H1 (cell line): ENCODE data around the gene UNC79. TPM values are rescaled to one million over a fixed set of nuclear protein-coding genes. Genes with fewer than 3 reads are reported as not detected.

Experiments used
- CTCF ChIA-PET: fragments of 300-600 bp; sonication (Branson Sonifier 250); formaldehyde crosslinking; loops from one replicate; lab custom pipeline; 2021; ENCODE audit not compliant: partially characterized antibody; lab: Charles Lee
- POLR2A ChIA-PET: fragments of 300-600 bp; sonication (Branson Sonifier 250); formaldehyde crosslinking; loops from one replicate; lab custom pipeline; 2021; ENCODE audit warnings: inconsistent platforms; ENCODE audit not compliant: partially characterized antibody; lab: Charles Lee
- DNase-seq, 2 experiments: peaks; one replicate each; pipeline versions ENCODE4 v3.0.0 to v3.0.0-alpha.2; 2010 to 2022; ENCODE audit warnings: low spot score in 2 of 2, low read depth in 1 of 2, mixed read lengths in 1 of 2
- FAIRE-seq: peaks from 2 replicates; lab custom pipeline; 2011; peaks lifted over from hg19 to GRCh38; lab: Jason Lieb, UNC
- H2AFZ ChIP-seq: 2 replicates; pipeline ENCODE4 v1.8.1; 2012; ENCODE audit warnings: low read length, inconsistent platforms
- H2AK5ac ChIP-seq: 2 replicates; pipeline ENCODE4 v1.6.1; 2013; ENCODE audit warnings: low read depth, low read length
- H2BK120ac ChIP-seq: replicated peaks from 2 replicates; pipeline ENCODE3; 2013; ENCODE audit warnings: low read depth, low read length, inconsistent platforms
- H2BK12ac ChIP-seq: 2 replicates; pipeline ENCODE4 v1.6.1; 2013; ENCODE audit warnings: low read depth, low read length
- H2BK15ac ChIP-seq: 2 replicates; pipeline ENCODE4 v1.6.1; 2013; ENCODE audit warnings: low read length
- H2BK20ac ChIP-seq: 2 replicates; pipeline ENCODE4 v1.6.1; 2013; ENCODE audit warnings: low read length
- H2BK5ac ChIP-seq: 2 replicates; pipeline ENCODE4 v1.6.1; 2013; ENCODE audit warnings: low read depth, low read length
- H3K14ac ChIP-seq: 2 replicates; pipeline ENCODE4 v1.6.1; 2013; ENCODE audit warnings: inconsistent platforms; ENCODE audit not compliant: insufficient read length
- H3K18ac ChIP-seq: 2 replicates; pipeline ENCODE4 v1.6.1; 2013; ENCODE audit warnings: low read length; ENCODE audit errors: extremely low read depth
- H3K23ac ChIP-seq: 2 replicates; pipeline ENCODE4 v1.6.1; 2013; ENCODE audit warnings: inconsistent platforms; ENCODE audit not compliant: insufficient read length
- H3K23me2 ChIP-seq: 2 replicates; pipeline ENCODE4 v1.6.1; 2013; ENCODE audit warnings: low read depth, low read length
- H3K27ac ChIP-seq: 2 replicates; pipeline ENCODE4 v1.6.1; 2011; ENCODE audit warnings: low read depth, low read length, inconsistent platforms
- H3K27me3 ChIP-seq, 4 experiments: replicated peaks in 1 of 4; 1 replicate in 1 of 4; 2 replicates in 3 of 4; pipeline versions ENCODE4 v1.6.1 to v1.8.1; 2011 to 2013; ENCODE audit warnings: low read length in 3 of 4, mild to moderate bottlenecking in 3 of 4, inconsistent platforms in 2 of 4, mixed read lengths in 2 of 4, moderate library complexity in 1 of 4; ENCODE audit not compliant: control insufficient read depth in 3 of 4, insufficient read depth in 3 of 4; ENCODE audit errors: extremely low read depth in 1 of 4
- H3K36me3 ChIP-seq, 4 experiments: 2 replicates each; pipeline versions ENCODE4 v1.6.1 to v1.8.1; 2011 to 2013; ENCODE audit warnings: mild to moderate bottlenecking in 4 of 4, low read length in 3 of 4, moderate library complexity in 2 of 4, control low read depth in 1 of 4, inconsistent platforms in 1 of 4; ENCODE audit not compliant: insufficient read depth in 4 of 4, control insufficient read depth in 2 of 4
- H3K4ac ChIP-seq: replicated peaks from 2 replicates; pipeline ENCODE3; 2013; ENCODE audit warnings: low read length, low read depth, mixed read lengths, inconsistent platforms; ENCODE audit not compliant: insufficient read length
- H3K4me1 ChIP-seq, 4 experiments: replicated peaks in 1 of 4; 1 replicate in 1 of 4; 2 replicates in 3 of 4; pipeline versions ENCODE4 v1.6.1 to v1.8.1; 2011 to 2013; ENCODE audit warnings: low read length in 3 of 4, inconsistent platforms in 2 of 4, mixed read lengths in 1 of 4; ENCODE audit not compliant: insufficient read depth in 4 of 4, control insufficient read depth in 3 of 4
- H3K4me2 ChIP-seq, 2 experiments: 2 replicates each; pipeline versions ENCODE4 v1.6.1 to v1.8.1; 2011 to 2013; ENCODE audit warnings: low read depth in 2 of 2, low read length in 2 of 2, control low read depth in 1 of 2, inconsistent platforms in 1 of 2, mild to moderate bottlenecking in 1 of 2; ENCODE audit not compliant: insufficient read depth in 1 of 2
- H3K4me3 ChIP-seq, 4 experiments: fragments of 200-600, 300-600 bp in 1 of 4; sonication (generic), shearing (Covaris generic), sonication (Bioruptor Twin) in 1 of 4; 2 replicates each; pipeline versions ENCODE4 v1.5.1 to v1.8.1; 2011 to 2016; ENCODE audit warnings: low read length in 4 of 4, low read depth in 3 of 4, control low read depth in 2 of 4, inconsistent platforms in 2 of 4, mild to moderate bottlenecking in 2 of 4, mixed read lengths in 1 of 4, moderate library complexity in 1 of 4; ENCODE audit not compliant: insufficient read depth in 2 of 4; ENCODE audit errors: extremely low read depth in 1 of 4
- H3K56ac ChIP-seq: replicated peaks from 2 replicates; pipeline ENCODE3; 2013; ENCODE audit warnings: low read depth, mild to moderate bottlenecking, mixed read lengths, low read length, inconsistent platforms; ENCODE audit not compliant: insufficient read length
- H3K79me1 ChIP-seq: 2 replicates; pipeline ENCODE4 v1.6.1; 2013; ENCODE audit warnings: low read depth, low read length, control low read depth
- H3K79me2 ChIP-seq, 2 experiments: 2 replicates each; pipeline versions ENCODE4 v1.6.1 to v1.8.1; 2012 to 2013; ENCODE audit warnings: low read length in 2 of 2, mild to moderate bottlenecking in 2 of 2, inconsistent platforms in 1 of 2; ENCODE audit not compliant: insufficient read depth in 2 of 2, control insufficient read depth in 1 of 2
- H3K9ac ChIP-seq, 4 experiments: replicated peaks in 1 of 4; 1 replicate in 1 of 4; 2 replicates in 3 of 4; pipeline versions ENCODE4 v1.6.1 to v1.8.1; 2011 to 2013; ENCODE audit warnings: low read depth in 3 of 4, low read length in 3 of 4, control low read depth in 2 of 4, mild to moderate bottlenecking in 2 of 4, moderate library complexity in 2 of 4, inconsistent platforms in 1 of 4; ENCODE audit errors: extremely low read depth in 1 of 4
- H3K9me3 ChIP-seq, 2 experiments: 2 replicates each; pipeline versions ENCODE4 v1.6.1 to v1.8.1; 2012 to 2013; ENCODE audit warnings: mild to moderate bottlenecking in 2 of 2, moderate library complexity in 2 of 2, control low read depth in 1 of 2, inconsistent platforms in 1 of 2, low read depth in 1 of 2, low read length in 1 of 2, mixed read lengths in 1 of 2; ENCODE audit not compliant: insufficient read depth in 2 of 2
- H4K20me1 ChIP-seq, 2 experiments: replicated peaks in 1 of 2; 2 replicates each; pipeline versions ENCODE3 to v1.8.1; 2011 to 2013; ENCODE audit warnings: inconsistent platforms in 2 of 2, low read length in 2 of 2, mild to moderate bottlenecking in 1 of 2; ENCODE audit not compliant: insufficient read depth in 2 of 2, control insufficient read depth in 1 of 2
- H4K5ac ChIP-seq: 2 replicates; pipeline ENCODE4 v1.6.1; 2013; ENCODE audit warnings: low read length, low read depth, mixed read lengths, inconsistent platforms; ENCODE audit not compliant: insufficient read length
- H4K8ac ChIP-seq: 2 replicates; pipeline ENCODE4 v1.8.0; 2013; ENCODE audit warnings: mild to moderate bottlenecking, moderate library complexity, low read length, inconsistent platforms; ENCODE audit not compliant: insufficient read depth; ENCODE audit errors: extremely low read depth
- H4K91ac ChIP-seq: replicated peaks from 2 replicates; pipeline ENCODE3; 2013; ENCODE audit warnings: low read length, mixed read lengths, inconsistent platforms; ENCODE audit not compliant: insufficient read length
- WGBS, 2 experiments: shearing (Covaris generic) in 1 of 2; methylation state at CpG; one replicate each; pipeline versions ENCODE4 v1.1.6 to v1.1.7; 2013 to 2015; ENCODE audit warnings: low lambda C conversion rate in 2 of 2, mixed read lengths in 2 of 2, inconsistent platforms in 1 of 2, low coverage in 1 of 2, missing lambda C conversion rate in 1 of 2; ENCODE audit not compliant: insufficient replicate concordance in 2 of 2, insufficient coverage in 1 of 2, insufficient read length in 1 of 2; ENCODE audit errors: extremely low coverage in 1 of 2, missing lambda C conversion rate in 1 of 2; 5-methylcytosine and 5-hydroxymethylcytosine counted together
- polyA plus RNA-seq, 7 experiments: library from polyadenylated mRNA; depleted of rRNA in 3 of 7; stranded (reverse) in 5 of 7; unstranded in 2 of 7; fragments of >200 nt in 5 of 7; fragments of 200-250 nt in 2 of 7; gene quantifications; 1 replicate in 5 of 7; 2 replicates in 1 of 7; 4 replicates in 1 of 7; pipeline versions ENCODE4 v1.2.1 to v1.2.3, GENCODE V29; 2011 to 2013; ENCODE audit warnings: missing spikeins in 2 of 7, mixed read lengths in 2 of 7
- total RNA-seq: library from RNA; stranded (reverse); fragmentation: NEBNext Ultra II Directional; extraction: Animal tissue kit (Norgen Biotek cat#: 25700); gene quantifications from 2 replicates; pipeline ENCODE4 v1.2.1, GENCODE V29; 2021

Gene UNC79
- total and polyA plus RNA-seq, 2 of the 8 experiments (the other 6 are each of a cell fraction or from before 2014, with no cell fraction given), result 1.8 to 2.3 TPM

GRCh38 chr14:93712079-93712837 is 281.5 kb downstream of the UNC79 start:
- 79% methylated on average over 9 of the region's 9 CpGs; no CpG with 5 or more reads in 1 of the 2 experiments for WGBS, 2 experiments
- no peak overlapping the region for H3K23ac ChIP-seq
- H4K20me1 ChIP-seq, result no peaks in the 10 kb centered on the region
- no peak overlapping the region for H2AFZ ChIP-seq
- peak overlapping the region; percentile 69 for H4K91ac ChIP-seq
- no peak overlapping the region for H2BK15ac ChIP-seq
- no peak overlapping the region for H3K56ac ChIP-seq
- H3K18ac ChIP-seq, result no peak overlapping the region
- no peaks in the 10 kb centered on the region for H3K79me2 ChIP-seq
- H3K36me3 ChIP-seq, result no peaks in the 10 kb centered on the region
- H2BK5ac ChIP-seq, result no peak overlapping the region
- no peak overlapping the region for H2BK120ac ChIP-seq
- H3K23me2 ChIP-seq, result no peaks in the 10 kb centered on the region
- no peaks in the 10 kb centered on the region for H3K9me3 ChIP-seq
- no peak overlapping the region for H3K27ac ChIP-seq
- no peak overlapping the region for H4K8ac ChIP-seq
- no peak overlapping the region for H2BK20ac ChIP-seq
- 0 out of 2 replicates have a peak overlapping the region, but pooled peaks have one; percentile 16 for H2AK5ac ChIP-seq
- H3K9ac ChIP-seq, result no peak overlapping the region
- DNase-seq (peak in 1 of 2 experiments; percentile 40), FAIRE-seq (no peak)
- H3K79me1 ChIP-seq, result no peaks in the 10 kb centered on the region
- H3K14ac ChIP-seq, result no peak overlapping the region
- peaks cover 4 to 13% (median 7%) of the 10 kb centered on the region in 4 experiments for H3K4me1 ChIP-seq
- H3K4ac ChIP-seq, result no peak overlapping the region
- H2BK12ac ChIP-seq, result no peak overlapping the region
- H3K4me2 ChIP-seq, result no peak overlapping the region
- H3K4me3 ChIP-seq, result no peak overlapping the region
- 0 out of 7 replicates have a peak, but pooled peaks cover 0 to 4% (median 0%) of the 10 kb centered on the region in 4 experiments for H3K27me3 ChIP-seq
- ChIA-PET CTCF (interaction anchor here (0.7 to 2.7 kb wide), 6 partner anchors 9 to 207 kb away, joined by 3 to 10 read pairs (median 4); no protein-coding TSS in a partner anchor), POLR2A (interaction anchor here (1.5 kb wide), 1 partner anchor 24 kb away, joined by 3 read pairs; no protein-coding TSS in a partner anchor)
- H4K5ac ChIP-seq, result no peak overlapping the region
